GM19193 (cell line): Measurements from ENCODE around the gene C11orf24.

Source experiments
- POLR2A ChIP-seq: IDR thresholded peaks from 4 replicates; pipeline ENCODE4 v1.6.1; 2011; ENCODE audit not compliant: insufficient read depth, insufficient read length; ENCODE audit errors: extremely low read depth

C11orf24 gene

GRCh38 chr11:68212421-68213134 lies 59.2 kb downstream of the C11orf24 start:
- no peak for TF ChIP-seq POLR2A

GRCh38 chr11:68211546-68211945 lies 60.2 kb downstream of the C11orf24 start:
- TF ChIP-seq POLR2A = no peak
